Measurements from ENCODE around the gene RPS17.
A peak's percentile ranks its signal among the peaks of the same experiment; 100 is the strongest.
"Not testable (repeated sequence)": the region's sequence is repeated elsewhere in the genome, so short reads cannot be mapped to it uniquely, and the experiment has no call there.

RPS17 gene

GRCh38 chr15:82530606-82531379 lies 9.5 kb downstream of the RPS17 start:
- FAIRE-seq (peak; percentile 79), DNase-seq (ENCODE audit: insufficient read length, low spot score) (peak; percentile 51)

DNA sequence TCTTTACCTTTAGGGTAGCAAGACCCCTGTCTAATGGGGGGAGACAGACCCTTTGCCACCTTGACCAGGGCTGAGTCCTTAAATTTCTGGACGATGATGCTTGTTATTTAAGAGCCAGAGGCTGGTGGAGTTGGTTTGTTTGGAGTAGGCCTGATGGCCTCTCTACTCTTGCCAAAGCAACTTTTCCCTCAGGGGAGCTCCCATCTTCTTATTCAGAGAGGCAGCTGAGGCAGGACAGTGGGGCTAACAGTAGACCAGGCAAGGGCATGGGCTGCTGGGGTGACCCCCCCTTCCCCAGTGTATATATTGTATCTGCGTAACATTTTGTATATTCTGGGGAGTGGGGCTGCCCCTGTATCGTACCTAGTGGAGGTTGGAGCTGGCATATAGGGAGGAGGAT lies 10.3 kb downstream of the RPS17 start:
- DNase-seq (ENCODE audit: insufficient read length, low spot score) (no peak), FAIRE-seq (no peak)

DNA sequence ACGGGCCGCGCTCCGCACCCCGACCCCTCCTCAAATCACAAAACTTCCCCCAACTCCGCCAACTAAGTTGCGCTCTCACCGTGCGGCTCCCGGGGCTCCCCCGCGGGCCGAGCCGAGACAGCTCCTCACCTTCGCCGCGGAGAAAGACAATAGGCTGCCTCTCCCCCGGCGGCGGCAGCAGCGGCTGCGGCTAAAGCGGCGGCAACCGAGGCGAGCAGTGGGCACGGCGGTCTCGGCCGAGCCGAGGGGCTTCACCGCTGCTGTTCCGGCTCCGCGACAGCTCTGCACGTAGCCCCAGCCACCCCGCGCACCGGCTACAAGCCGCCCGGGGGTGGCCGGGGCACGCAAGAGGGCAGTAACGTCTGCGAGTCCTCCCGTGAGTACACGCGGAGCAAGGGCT lies 26.7 kb downstream of the RPS17 start:
- not testable (repeated sequence) for FAIRE-seq; DNase-seq (ENCODE audit: insufficient read length, low spot score)

GRCh38 chr15:82507693-82508092 lies 32.6 kb downstream of the RPS17 start:
- not testable (repeated sequence) for DNase-seq (ENCODE audit: insufficient read length, low spot score); FAIRE-seq

DNA sequence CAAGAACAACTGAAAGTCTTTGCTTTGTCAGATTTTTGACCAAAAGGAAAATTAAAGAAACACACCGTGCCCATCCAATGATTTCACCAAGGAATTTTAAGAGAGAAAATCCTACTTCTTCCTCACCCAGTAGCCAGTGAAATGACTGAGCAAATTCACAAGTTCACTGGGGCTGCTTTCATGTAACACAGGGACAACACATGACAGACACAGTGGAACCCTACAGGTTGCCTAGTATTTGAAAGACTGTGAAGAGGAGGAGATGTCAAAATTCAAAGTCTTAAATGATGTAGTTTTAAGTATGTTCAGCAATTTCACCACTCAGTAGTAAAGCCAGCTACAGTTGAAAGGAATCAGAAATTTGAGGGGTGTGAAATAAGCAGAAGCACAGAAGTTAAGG lies 33.2 kb downstream of the RPS17 start:
- DNase-seq (ENCODE audit: insufficient read length, low spot score); FAIRE-seq: not testable (repeated sequence)

GRCh38 chr15:82505842-82506241 lies 34.4 kb downstream of the RPS17 start:
- DNase-seq (ENCODE audit: insufficient read length, low spot score); FAIRE-seq: not testable (repeated sequence)

- not testable (repeated sequence) for FAIRE-seq; DNase-seq (ENCODE audit: insufficient read length, low spot score)
Measured at GRCh38 chr15:82504074-82504473, 36.2 kb downstream of the RPS17 start.

GRCh38 chr15:82502700-82503339 lies 37.4 kb downstream of the RPS17 start:
- FAIRE-seq; DNase-seq (ENCODE audit: insufficient read length, low spot score): not testable (repeated sequence)

DNA sequence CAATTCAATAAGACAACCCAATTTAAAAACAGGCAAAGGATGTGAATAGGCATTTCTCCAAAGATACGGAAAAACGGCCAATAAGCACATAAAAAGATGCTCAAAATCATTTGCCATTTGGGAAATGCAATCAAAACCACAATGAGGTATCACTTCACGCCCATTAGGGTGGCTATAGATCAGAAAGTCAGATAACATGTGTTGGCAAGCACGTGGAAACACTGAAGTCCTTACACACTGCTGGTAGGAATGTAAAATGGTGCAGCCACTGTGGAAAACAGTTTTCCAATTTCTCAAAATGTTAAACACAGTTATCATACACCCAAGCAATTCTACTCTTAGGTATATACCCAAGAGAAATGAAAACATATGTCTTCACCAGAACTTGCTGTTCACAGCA lies 39.5 kb downstream of the RPS17 start:
- not testable (repeated sequence) for DNase-seq (ENCODE audit: insufficient read length, low spot score); FAIRE-seq

DNA sequence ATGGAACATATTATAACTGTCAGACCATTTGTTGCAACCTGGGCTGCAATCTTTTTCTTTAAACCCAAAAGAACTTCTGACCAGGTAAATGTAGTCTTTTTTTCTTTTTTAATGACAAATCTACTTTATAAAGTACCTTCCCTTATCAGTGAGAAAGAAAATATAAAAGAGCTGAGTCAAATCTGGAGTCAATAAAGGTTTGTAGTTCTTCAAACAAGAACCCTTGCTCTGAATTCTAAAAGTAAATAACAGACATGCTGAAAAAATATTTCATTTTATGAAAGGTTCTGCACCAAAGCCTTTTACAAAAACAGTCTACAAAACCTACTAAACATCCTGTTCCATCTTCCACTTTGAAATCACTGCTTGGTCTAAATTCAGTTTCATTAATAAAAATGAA lies 42.3 kb downstream of the RPS17 start:
- not testable (repeated sequence) for FAIRE-seq; DNase-seq (ENCODE audit: insufficient read length, low spot score)

DNA sequence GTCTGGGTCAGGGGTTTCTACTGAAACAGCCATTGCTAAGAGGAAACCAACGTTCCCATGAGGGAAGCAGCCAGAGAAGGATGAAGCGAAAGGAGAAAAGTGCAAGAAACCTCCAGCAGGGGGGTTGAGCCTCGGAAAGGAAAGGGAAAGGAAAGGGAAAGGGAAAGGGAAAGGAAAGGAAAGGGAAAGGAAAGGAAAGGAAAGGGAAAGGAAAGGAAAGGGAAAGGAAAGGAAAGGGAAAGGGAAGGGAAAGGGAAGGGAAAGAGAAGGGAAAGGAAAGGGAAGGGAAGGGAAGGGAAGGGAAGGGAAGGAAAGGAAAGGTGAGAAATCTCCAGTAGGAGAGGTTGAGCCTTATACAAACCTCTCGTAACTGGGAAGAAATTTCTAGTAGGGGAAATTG lies 52.0 kb downstream of the RPS17 start:
- FAIRE-seq; DNase-seq (ENCODE audit: insufficient read length, low spot score): not testable (repeated sequence)

DNA sequence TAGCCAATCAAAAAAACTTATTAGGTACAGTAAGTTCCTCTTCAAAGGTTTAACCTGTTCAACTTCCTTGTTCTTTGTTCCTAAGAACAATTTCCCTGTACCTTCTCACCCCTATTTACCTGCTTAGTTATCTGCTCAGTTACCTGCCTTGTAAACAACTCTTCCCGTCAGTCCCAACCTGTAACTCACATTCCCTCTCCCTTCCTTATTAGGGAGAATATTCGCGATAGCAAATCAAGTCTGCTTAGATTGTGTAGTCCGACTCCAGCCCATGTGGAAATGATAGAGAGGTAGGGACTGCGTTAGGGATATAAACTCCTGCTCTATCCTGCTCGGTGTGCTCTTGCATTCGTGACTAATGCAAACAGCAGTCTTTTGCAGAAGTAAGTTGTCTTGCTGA lies 53.2 kb downstream of the RPS17 start:
- FAIRE-seq; DNase-seq (ENCODE audit: insufficient read length, low spot score): not testable (repeated sequence)
